B cell (primary cell): ENCODE measurements around the gene CPLX3. TPM values are rescaled to one million over a fixed set of nuclear protein-coding genes. Genes with fewer than 3 reads are reported as not detected.

Experiments
- ATAC-seq: fragments of 200-7000 bp; cut with Tn5 transposase; one replicate; pipeline ENCODE4 v1.10.0; 2021; ENCODE audit warnings: low read depth, mild to moderate bottlenecking, moderate number of reproducible peaks, moderate library complexity
- CTCF ChIA-PET: fragments of 350-600 bp; sonication (Branson Sonifier 250); formaldehyde crosslinking; loops from one replicate; lab custom pipeline; 2021; ENCODE audit warnings: antibody characterized with exemption, inconsistent platforms; lab: Charles Lee
- POLR2A ChIA-PET: fragments of 350-600 bp; sonication (Branson Sonifier 250); formaldehyde crosslinking; loops from one replicate; lab custom pipeline; 2021; ENCODE audit warnings: antibody characterized with exemption; lab: Charles Lee
- DNase-seq: peaks from one replicate; pipeline ENCODE4 v3.0.0; 2013
- H2AFZ ChIP-seq: 2 replicates; pipeline ENCODE4 v1.6.1; 2012; ENCODE audit warnings: mild to moderate bottlenecking, low read depth, low read length; ENCODE audit not compliant: insufficient read depth, poor library complexity, severe bottlenecking
- H3K27ac ChIP-seq, 2 donors: 1 replicate in 1 of 2; 2 replicates in 1 of 2; pipeline ENCODE4 v1.5.1; 2012 to 2013; ENCODE audit warnings: low read length in 2 of 2, mild to moderate bottlenecking in 2 of 2, moderate library complexity in 1 of 2
- H3K27me3 ChIP-seq, 4 experiments: fragments of 200-600 bp in 1 of 4; sonication (generic) in 1 of 4; replicated peaks in 1 of 4; 1 replicate in 2 of 4; 2 replicates in 2 of 4; pipeline versions ENCODE4 v1.6.1 to v1.7.0; 2013 to 2016; ENCODE audit warnings: low read length in 3 of 4, mild to moderate bottlenecking in 2 of 4, mixed read lengths in 1 of 4, moderate library complexity in 1 of 4; ENCODE audit not compliant: insufficient read depth in 4 of 4, control insufficient read depth in 3 of 4; ENCODE audit errors: control extremely low read depth in 1 of 4
- H3K36me3 ChIP-seq, 2 experiments: replicated peaks in 1 of 2; 1 replicate in 1 of 2; 2 replicates in 1 of 2; pipeline versions ENCODE4 v1.6.1 to v1.7.1; 2013; ENCODE audit warnings: low read length in 1 of 2; ENCODE audit not compliant: insufficient read depth in 2 of 2, control insufficient read depth in 1 of 2; ENCODE audit errors: control extremely low read depth in 1 of 2, extremely low read depth in 1 of 2
- H3K4me1 ChIP-seq, 2 donors: fragments of 200-600 bp in 1 of 2; sonication (generic) in 1 of 2; 1 replicate in 1 of 2; 2 replicates in 1 of 2; pipeline versions ENCODE4 v1.5.1 to v1.6.1; 2013 to 2017; ENCODE audit warnings: low read length in 2 of 2; ENCODE audit not compliant: control insufficient read depth in 2 of 2, insufficient read depth in 2 of 2
- H3K4me2 ChIP-seq: replicated peaks from 2 replicates; pipeline ENCODE3; 2012; ENCODE audit warnings: mild to moderate bottlenecking, low read depth, low read length; ENCODE audit not compliant: poor library complexity, severe bottlenecking
- H3K4me3 ChIP-seq, 5 experiments: fragments of 200-600 bp in 1 of 5; sonication (generic) in 1 of 5; 1 replicate in 3 of 5; 2 replicates in 2 of 5; pipeline versions ENCODE4 v1.5.1 to v1.7.0; 2011 to 2016; ENCODE audit warnings: low read length in 4 of 5, mild to moderate bottlenecking in 4 of 5, low read depth in 2 of 5, control low read depth in 1 of 5, moderate library complexity in 1 of 5; ENCODE audit not compliant: insufficient read depth in 1 of 5; ENCODE audit errors: control extremely low read depth in 1 of 5, extremely low read depth in 1 of 5
- H3K79me2 ChIP-seq: fragments of 200-600 bp; sonication (generic); one replicate; pipeline ENCODE4 v1.6.0; 2016; ENCODE audit warnings: low read length; ENCODE audit not compliant: control insufficient read depth, insufficient read depth
- H3K9ac ChIP-seq: fragments of 200-600 bp; sonication (generic); 2 replicates; pipeline ENCODE4 v1.6.1; 2017; ENCODE audit warnings: mild to moderate bottlenecking, low read length, moderate library complexity
- H3K9me3 ChIP-seq, 3 donors: one replicate each; pipeline versions ENCODE4 v1.6.1 to v1.7.1; 2013; ENCODE audit warnings: low read length in 2 of 3; ENCODE audit not compliant: control insufficient read depth in 2 of 3, insufficient read depth in 1 of 3; ENCODE audit errors: control extremely low read depth in 1 of 3
- H4K20me1 ChIP-seq: 2 replicates; pipeline ENCODE4 v1.6.0; 2012; ENCODE audit warnings: mild to moderate bottlenecking, low read length; ENCODE audit not compliant: insufficient read depth, control insufficient read depth, poor library complexity, severe bottlenecking
- H3K27ac Mint-ChIP-seq: one replicate; pipeline ENCODE4 v1.8.0; 2021; ENCODE audit warnings: mixed read lengths
- H3K27me3 Mint-ChIP-seq: one replicate; pipeline ENCODE4 v1.8.0; 2021; ENCODE audit warnings: mixed read lengths
- H3K4me1 Mint-ChIP-seq: one replicate; pipeline ENCODE4 v1.8.0; 2021; ENCODE audit warnings: mixed read lengths
- H3K4me3 Mint-ChIP-seq: one replicate; pipeline ENCODE4 v1.8.0; 2021; ENCODE audit warnings: mixed read lengths
- H3K9me3 Mint-ChIP-seq: one replicate; pipeline ENCODE4 v1.8.0; 2022; ENCODE audit warnings: mixed read lengths; ENCODE audit not compliant: insufficient read depth
- EZH2 ChIP-seq: IDR thresholded peaks from 2 replicates; pipeline ENCODE4 v1.6.1; 2012; ENCODE audit warnings: borderline replicate concordance, low read depth, mild to moderate bottlenecking, moderate library complexity, low read length; ENCODE audit not compliant: insufficient read depth, poor library complexity, severe bottlenecking
- WGBS: methylation state at CpG from one replicate; pipeline ENCODE4 v1.1.5; 2013; ENCODE audit warnings: missing lambda C conversion rate; ENCODE audit not compliant: insufficient coverage; 5-methylcytosine and 5-hydroxymethylcytosine counted together
- intact Hi-C: fragments of 100-400 bp; cut with micrococcal nuclease; formaldehyde crosslinking; loops from one replicate; pipeline ENCODE4 v1.10.0; 2022
- polyA plus RNA-seq: library from polyadenylated mRNA; depleted of rRNA; stranded (reverse); fragments of >200 nt; gene quantifications from 2 replicates; pipeline ENCODE4 v1.2.3, GENCODE V29; 2012
- total RNA-seq, 2 donors: library from RNA; stranded (reverse); fragments of 120-200 nt in 1 of 2; gene quantifications; 1 replicate in 1 of 2; 2 replicates in 1 of 2; pipeline versions ENCODE4 v1.2.3 to v1.2.4, GENCODE V29; 2013 to 2022
- TF ChIP-seq, protein P1 (sequence below): fragments of 200-600 bp; IDR thresholded peaks from one replicate; pipeline ENCODE4 v1.8.0; 2022; ENCODE audit warnings: antibody characterized with exemption, mild to moderate bottlenecking

CPLX3 gene
- total and polyA plus RNA-seq, 2 donors (not counting 1 experiment from before 2014, with no cell fraction given): 0.60 TPM; not detected in 1

DNA sequence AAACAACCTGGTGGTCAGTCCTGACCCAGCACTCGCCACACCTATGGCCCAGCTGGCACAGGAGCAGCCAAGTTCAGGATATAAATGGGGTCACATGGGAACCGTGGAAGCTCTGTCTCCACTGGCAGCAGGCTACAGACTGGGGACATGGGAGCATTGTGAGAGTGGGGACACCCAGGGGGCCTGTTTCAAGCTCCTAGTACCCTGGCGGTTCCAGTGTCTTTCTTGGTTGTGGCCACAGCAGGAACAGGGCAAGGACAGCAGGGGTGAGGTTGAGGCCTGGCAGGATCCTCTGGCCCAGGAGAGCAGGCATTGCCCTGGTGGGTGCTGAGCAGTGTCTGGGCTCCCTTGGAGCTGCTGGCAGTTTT, 42.6 kb upstream of the CPLX3 start:
- Histone ChIP-seq H3K9ac (peak overlapping the region; percentile 84), H3K4me2 (peak overlapping the region; percentile 91), H3K79me2 (peaks cover 72% of the 10 kb centered on the region), H3K27ac (peak overlapping the region; percentile 90 to 93), H2AFZ (no peak overlapping the region), H3K4me1 (peaks cover 61 to 84% of the 10 kb centered on the region in 2 donors), H3K4me3 (peak overlapping the region; percentile 42 to 99 (median 86)), H4K20me1 (peaks cover 20% of the 10 kb centered on the region), H3K27me3 (no peaks in the 10 kb centered on the region), H3K36me3 (peaks cover 0 to 10% of the 10 kb centered on the region in 2 experiments), H3K9me3 (peaks cover 0 to 6% (median 0%) of the 10 kb centered on the region in 3 donors)
- DNase-seq (no peak), ATAC-seq (no peak)
- intact Hi-C loops: loop anchor here (10.0 kb wide), 1 partner anchor 349 kb away; the partner anchor contains the start of gene SEMA7A
- peak overlapping the region; percentile 93 for H3K4me3 Mint-ChIP-seq
- peak overlapping the region; percentile 96 for H3K27ac Mint-ChIP-seq
- ChIA-PET CTCF (interaction anchor here (0.8 to 37.1 kb wide), 6 partner anchors 4 to 352 kb away, joined by 3 to 2548 read pairs (median 4); partner anchors contain the start of genes CSK and LMAN1L), POLR2A (interaction anchor here (2.9 to 15.2 kb wide), 3 partner anchors 9 to 12 kb away, joined by 16 to 572 read pairs (median 19); no protein-coding TSS in a partner anchor)
- 0% methylated on average over 3 of the region's 3 CpGs for WGBS
- no peak for TF ChIP-seq EZH2
- TF ChIP-seq, protein P1, sequence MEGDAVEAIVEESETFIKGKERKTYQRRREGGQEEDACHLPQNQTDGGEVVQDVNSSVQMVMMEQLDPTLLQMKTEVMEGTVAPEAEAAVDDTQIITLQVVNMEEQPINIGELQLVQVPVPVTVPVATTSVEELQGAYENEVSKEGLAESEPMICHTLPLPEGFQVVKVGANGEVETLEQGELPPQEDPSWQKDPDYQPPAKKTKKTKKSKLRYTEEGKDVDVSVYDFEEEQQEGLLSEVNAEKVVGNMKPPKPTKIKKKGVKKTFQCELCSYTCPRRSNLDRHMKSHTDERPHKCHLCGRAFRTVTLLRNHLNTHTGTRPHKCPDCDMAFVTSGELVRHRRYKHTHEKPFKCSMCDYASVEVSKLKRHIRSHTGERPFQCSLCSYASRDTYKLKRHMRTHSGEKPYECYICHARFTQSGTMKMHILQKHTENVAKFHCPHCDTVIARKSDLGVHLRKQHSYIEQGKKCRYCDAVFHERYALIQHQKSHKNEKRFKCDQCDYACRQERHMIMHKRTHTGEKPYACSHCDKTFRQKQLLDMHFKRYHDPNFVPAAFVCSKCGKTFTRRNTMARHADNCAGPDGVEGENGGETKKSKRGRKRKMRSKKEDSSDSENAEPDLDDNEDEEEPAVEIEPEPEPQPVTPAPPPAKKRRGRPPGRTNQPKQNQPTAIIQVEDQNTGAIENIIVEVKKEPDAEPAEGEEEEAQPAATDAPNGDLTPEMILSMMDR: no peak
- H3K27me3 Mint-ChIP-seq: no peaks in the 10 kb centered on the region
- no peaks in the 10 kb centered on the region for H3K9me3 Mint-ChIP-seq
- peaks cover 85% of the 10 kb centered on the region for H3K4me1 Mint-ChIP-seq
